Measurements from ENCODE around the gene CPT1A.

The CPT1A gene

GRCh38 chr11:68816917-68817419 lies 24.7 kb downstream of the CPT1A start:
- H3K4me3 ChIP-seq (ENCODE audit: low read depth, low read length): no peak overlapping the region
- no peak for DNase-seq (ENCODE audit: low read depth)
- TF ChIP-seq CTCF (IDR thresholded peaks at IDR 0.05; ENCODE audit: low read depth, low read length): no peak
- TF ChIP-seq MAX (IDR thresholded peaks at IDR 0.05; ENCODE audit: low read depth, low read length): no peak
- no peak for TF ChIP-seq POLR2A (IDR thresholded peaks at IDR 0.05; ENCODE audit: extremely low read depth, insufficient read length)
- no peak for TF ChIP-seq MYC (IDR thresholded peaks at IDR 0.05; ENCODE audit: low read depth, low read length)

- DNase-seq (ENCODE audit: low read depth): no peak
- H3K4me3 ChIP-seq (ENCODE audit: low read depth, low read length): no peak overlapping the region
- TF ChIP-seq CTCF (IDR thresholded peaks at IDR 0.05; ENCODE audit: low read depth, low read length) (no peak), MYC (IDR thresholded peaks at IDR 0.05; ENCODE audit: low read depth, low read length) (no peak)
Measured at GRCh38 chr11:68816251-68816776, 25.4 kb downstream of the CPT1A start.

GRCh38 chr11:68813773-68814172 lies 27.9 kb downstream of the CPT1A start:
- H3K4me3 ChIP-seq (ENCODE audit: low read depth, low read length): no peak overlapping the region

GRCh38 chr11:68812526-68812925 lies 29.2 kb downstream of the CPT1A start:
- no peak overlapping the region for H3K4me3 ChIP-seq (ENCODE audit: low read depth, low read length)
- TF ChIP-seq MYC (IDR thresholded peaks at IDR 0.05; ENCODE audit: low read depth, low read length) (no peak), CTCF (IDR thresholded peaks at IDR 0.05; ENCODE audit: low read depth, low read length) (no peak), MAX (IDR thresholded peaks at IDR 0.05; ENCODE audit: low read depth, low read length) (no peak), POLR2A (IDR thresholded peaks at IDR 0.05; ENCODE audit: extremely low read depth, insufficient read length) (no peak)
- no peak for DNase-seq (ENCODE audit: low read depth)

More at GRCh38 chr11:68813773-68814172, 27.9 kb downstream of the CPT1A start:
- no peak for DNase-seq (ENCODE audit: low read depth)
- TF ChIP-seq MYC (IDR thresholded peaks at IDR 0.05; ENCODE audit: low read depth, low read length) (no peak), CTCF (IDR thresholded peaks at IDR 0.05; ENCODE audit: low read depth, low read length) (no peak), MAX (IDR thresholded peaks at IDR 0.05; ENCODE audit: low read depth, low read length) (no peak)

GRCh38 chr11:68810164-68810563 lies 31.6 kb downstream of the CPT1A start:
- DNase-seq (ENCODE audit: low read depth): no peak
- TF ChIP-seq CTCF (IDR thresholded peaks at IDR 0.05; ENCODE audit: low read depth, low read length) (no peak), MAX (IDR thresholded peaks at IDR 0.05; ENCODE audit: low read depth, low read length) (no peak), MYC (IDR thresholded peaks at IDR 0.05; ENCODE audit: low read depth, low read length) (no peak), POLR2A (IDR thresholded peaks at IDR 0.05; ENCODE audit: extremely low read depth, insufficient read length) (no peak)
- H3K4me3 ChIP-seq (ENCODE audit: low read depth, low read length): no peak overlapping the region

GRCh38 chr11:68809506-68809905 lies 32.2 kb downstream of the CPT1A start:
- no peak for TF ChIP-seq MYC (IDR thresholded peaks at IDR 0.05; ENCODE audit: low read depth, low read length)
- no peak for TF ChIP-seq CTCF (IDR thresholded peaks at IDR 0.05; ENCODE audit: low read depth, low read length)
- no peak for TF ChIP-seq POLR2A (IDR thresholded peaks at IDR 0.05; ENCODE audit: extremely low read depth, insufficient read length)
- no peak for TF ChIP-seq MAX (IDR thresholded peaks at IDR 0.05; ENCODE audit: low read depth, low read length)
- DNase-seq (ENCODE audit: low read depth): no peak
- no peak overlapping the region for H3K4me3 ChIP-seq (ENCODE audit: low read depth, low read length)
